Astrocyte of the hippocampus (primary cell): ENCODE results near the gene MYADML2.

ENCODE experiments used
- DNase-seq: peaks from one replicate; pipeline ENCODE4 v3.0.0; 2011; ENCODE audit warnings: low read depth, low spot score

The MYADML2 gene

DNA sequence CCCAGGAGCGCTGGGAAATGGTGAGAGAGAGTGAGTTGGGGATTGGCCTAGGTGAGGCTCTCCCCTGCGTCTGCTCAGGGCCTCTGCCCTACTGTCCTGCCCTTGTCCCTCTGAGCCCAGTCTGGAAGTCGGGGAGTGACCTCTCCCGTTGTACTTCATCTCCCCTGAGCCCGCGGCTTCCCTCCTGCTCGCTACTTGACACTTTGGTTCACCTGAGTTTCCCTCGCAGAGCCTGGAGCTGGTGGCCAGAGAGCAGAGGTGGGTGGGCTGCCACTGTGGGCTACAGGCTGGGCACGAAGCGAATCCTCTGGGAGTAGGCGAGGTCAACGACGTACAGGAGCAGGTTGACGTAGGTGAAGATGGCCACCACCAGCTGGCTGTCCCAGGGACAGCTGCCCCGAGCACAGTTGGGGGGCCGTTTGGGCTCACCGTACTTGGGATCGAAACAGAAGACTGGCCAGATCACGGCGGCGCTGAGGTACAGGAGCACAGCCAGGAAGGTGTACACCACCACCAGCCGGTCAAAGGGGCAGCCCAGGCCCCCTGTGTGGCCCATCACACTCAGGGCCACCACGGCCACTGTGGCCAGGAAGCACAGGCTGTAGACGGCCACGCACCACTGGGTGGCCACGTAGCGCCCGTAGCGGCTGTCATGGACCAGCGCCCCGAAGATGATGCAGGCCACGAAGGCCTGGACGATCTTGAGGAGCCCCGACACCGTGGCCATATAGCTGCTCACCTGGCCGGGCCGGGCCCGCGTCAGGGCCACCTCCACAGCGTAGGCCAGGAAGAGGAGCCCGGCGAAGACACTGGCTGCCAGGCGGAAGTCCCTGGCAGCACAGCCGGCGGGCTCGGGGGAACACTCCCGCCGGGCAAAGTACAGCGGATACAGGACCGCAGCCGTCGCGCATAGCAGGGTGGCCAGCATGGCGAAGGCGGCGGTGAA is 6.2 kb downstream of the MYADML2 start:
- DNase-seq = no peak

DNA sequence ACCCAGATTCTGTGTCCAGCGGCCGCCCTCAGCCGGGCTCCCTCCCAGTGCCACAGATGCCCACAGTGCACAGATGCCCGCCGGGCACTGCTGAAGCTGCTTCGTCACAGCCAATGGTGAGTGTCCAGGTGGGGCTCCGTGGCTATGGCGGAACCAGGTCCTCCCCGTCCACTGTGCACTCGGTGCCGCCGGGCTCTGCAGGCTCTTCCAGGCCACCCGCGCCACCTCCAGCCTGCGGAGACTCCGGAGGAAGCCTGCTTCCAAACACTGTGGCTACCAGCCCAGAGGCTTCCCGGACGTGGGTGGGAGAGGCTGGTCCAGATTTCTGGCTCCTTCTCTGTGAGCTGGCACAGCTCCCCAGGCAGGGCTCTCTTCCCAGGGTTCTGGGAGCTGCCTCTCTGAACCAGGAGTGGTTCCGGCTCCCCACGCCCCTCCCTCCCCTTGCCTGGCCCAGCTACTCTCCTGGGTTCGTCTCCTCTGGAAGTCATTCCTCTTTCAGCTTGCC is 7.1 kb downstream of the MYADML2 start:
- DNase-seq = no peak

DNA sequence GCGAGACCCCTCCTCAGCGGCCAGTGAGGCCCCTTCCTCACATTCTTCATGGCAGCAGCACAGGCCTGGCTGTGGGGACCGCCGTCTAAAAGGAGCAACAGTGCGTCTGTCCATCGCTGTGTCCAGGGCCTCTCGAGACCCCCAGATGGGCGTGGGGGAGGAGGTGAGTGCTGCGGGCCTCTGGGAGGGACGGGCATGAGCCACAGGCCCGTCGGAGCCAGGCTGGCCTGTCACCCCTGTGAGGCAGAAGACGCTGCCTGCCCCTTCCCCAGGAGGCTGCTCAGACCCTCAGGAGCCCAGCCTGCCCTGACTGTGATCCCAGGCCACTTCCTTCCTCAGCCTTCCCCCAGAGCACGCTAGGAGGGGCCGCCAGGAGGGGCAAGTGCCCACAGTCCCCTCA is 7.8 kb downstream of the MYADML2 start:
- no peak for DNase-seq

DNA sequence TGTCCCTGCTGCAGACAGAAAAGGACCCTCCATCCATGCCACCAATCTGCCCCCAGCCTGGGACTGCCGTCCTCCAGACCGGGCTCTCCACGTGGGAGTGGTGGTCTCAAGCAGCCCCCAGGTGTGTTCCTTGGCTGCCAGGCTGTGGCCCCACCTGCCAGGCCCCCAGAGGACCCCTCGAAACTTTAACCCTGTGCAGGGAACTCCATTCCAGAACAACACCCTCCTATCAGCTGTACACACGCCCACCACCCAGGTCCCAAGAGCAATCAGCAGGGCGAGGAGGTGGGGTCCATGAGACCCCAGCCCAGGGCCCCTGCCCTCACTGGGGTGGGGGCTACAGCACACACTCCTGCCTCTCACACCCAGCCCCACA is 11.3 kb downstream of the MYADML2 start:
- DNase-seq = no peak

DNA sequence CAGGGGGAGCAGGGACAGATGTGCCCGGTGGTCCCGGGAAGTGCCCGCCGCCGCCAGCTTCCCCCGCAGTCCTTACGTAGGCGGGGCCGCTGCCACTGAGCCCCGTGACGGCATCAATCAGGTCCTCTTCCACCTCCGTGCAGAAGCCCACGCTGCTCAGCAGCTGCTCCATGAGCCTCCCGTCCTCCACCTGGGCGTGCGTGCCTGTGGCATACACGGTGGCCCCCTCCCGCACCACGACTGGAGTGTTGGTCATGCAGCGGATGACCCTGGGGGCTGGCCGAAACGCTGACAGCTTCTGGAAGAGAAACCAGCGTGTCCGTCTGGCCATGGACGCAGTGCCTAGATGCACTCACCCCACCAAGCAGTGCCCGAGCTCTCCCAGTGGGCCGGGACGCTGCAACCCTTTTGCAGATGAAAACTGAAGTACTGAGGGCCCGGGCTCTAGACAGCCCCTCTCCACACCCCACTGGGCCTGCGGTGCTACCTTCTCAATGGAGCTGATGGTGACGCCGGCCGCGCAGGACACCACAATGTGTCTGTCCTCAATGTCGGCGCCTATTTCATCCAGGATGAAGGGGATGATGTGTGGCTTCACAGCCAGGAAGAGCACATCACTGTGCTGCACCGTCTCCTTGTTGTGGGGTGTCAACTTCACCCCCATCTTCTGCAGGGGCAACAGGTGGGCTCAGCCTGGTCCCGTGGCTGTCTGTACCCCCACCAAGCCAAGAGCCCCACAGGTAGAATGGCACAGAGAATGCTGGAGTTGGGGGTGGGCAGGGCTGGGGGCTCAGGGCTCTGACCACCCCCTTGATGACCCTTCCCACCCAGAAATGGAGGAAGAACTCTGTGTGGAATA is 12.0 kb downstream of the MYADML2 start:
- DNase-seq = no peak

DNA sequence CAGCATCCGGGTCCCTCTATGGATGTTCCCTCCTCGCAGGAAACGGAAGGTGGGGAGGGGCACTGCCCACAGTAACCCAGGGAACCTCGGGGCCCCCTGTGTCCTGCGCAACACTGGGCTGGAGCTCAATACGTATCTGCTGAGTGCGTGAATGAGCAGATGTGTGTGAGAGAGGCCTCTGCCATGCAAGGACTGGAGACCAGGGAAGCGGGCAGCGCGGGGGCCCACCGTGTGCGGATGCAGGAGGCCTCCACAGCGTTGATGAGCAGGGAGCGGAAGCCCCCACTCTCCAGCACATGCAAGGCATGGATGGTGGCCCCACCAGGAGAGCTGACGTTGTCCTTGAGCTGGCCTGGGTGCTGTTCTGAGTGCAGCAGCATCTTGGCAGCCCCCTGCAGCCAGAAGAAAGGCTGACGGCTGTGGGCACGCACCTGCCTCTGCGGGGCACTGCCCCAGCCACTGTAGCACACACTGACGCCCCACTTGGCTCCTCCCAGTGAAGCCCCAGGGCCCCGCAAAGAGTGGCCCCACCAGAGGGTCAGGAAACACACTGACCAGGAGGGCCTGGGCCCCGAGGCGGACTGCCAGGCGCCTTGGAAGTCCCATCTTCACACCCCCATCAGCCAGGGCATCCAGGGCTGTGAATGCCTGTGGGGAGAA is 12.8 kb downstream of the MYADML2 start:
- DNase-seq = no peak

DNA sequence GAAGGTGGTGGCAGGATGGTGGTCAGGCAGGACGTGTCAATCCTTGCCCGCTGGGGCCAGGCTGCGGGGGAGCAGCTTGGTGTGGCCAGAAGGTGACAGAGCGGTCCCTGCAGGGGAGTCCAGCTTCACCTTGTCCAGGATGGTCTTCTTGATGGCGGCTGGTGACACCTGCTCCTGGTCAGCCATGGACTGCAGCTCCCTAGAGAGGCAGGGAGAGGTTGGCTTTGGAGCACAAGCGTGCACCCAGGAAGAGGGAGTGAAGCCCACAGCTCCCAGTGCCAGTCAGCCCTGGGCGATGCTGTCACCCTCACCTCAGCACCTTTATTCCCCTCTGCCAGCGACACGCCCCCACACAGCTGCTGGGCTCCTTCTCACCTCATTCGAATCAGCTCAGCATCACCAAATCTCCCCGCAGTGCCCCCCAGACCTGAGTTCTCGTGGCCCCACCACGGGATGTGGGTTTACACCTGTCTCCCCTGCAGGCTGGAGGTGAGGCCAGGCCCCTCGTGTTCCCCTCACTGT is 13.8 kb downstream of the MYADML2 start:
- DNase-seq = no peak

DNA sequence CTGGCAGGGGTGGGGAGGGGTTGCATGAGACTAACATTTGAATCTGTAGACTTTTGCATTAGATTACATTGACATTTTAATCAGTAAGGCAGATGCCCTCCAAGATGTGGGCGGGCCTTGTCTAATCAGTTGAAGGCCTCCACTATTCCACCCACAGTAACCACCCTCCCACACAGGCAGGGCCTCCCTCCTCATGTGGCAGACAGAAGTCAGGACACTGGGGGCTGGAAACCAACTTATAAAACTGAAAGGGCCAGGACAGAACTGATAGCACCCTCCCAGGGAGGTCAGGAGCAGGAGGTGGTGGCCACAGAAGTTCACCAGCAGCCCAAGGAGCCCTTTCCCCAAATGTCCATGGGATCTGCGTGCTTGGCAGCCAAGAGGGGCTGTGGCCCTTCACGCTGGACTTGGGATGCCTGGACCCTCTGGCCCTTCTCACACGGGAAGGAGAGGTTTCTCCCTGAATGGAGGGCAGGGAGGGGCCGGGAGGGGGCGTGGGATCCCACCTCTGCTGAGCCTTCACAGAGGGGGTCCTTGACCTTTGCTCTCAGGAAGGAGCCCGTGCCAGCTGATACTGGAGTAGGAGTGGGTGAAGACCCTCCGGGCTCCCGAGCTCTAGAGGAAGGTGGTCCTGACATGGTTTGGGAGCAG is 14.6 kb downstream of the MYADML2 start:
- DNase-seq = no peak

DNA sequence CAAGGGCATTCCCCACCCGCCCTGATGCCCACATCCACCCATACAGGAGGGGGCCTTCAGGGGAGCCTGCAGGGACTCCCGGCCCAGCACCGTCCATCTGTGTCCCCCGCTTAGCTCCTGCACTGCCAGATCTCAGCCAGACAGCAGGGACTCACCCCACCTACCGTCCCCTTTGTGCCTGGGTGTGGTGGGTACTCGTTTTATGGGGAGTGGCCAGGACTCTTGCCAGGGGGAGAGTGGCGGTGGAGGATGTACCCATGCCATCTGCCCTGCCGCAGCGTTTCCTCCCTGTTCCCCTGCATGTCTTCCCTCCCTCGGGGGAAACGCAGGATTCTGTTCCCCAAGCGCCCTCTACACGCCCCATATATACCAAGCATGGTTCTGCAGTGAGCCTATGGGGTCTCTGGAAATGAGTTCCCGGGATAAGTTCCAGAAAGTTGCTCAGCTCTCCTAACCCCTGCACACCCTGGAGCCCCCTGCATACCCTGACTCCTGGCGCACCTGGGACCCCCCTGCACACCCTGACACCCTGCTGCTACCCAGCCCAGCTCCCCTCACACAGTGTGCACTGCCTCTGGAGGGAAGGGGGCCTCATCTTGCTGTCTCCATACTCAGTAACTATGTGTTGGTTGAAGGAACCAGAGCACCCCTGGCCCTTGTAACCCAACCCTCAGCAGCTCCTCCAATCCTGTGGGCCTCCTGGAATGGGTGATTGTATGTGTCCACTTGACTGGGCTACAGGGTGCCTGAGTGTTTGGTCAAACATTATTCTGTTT is 15.3 kb downstream of the MYADML2 start:
- no peak for DNase-seq

DNA sequence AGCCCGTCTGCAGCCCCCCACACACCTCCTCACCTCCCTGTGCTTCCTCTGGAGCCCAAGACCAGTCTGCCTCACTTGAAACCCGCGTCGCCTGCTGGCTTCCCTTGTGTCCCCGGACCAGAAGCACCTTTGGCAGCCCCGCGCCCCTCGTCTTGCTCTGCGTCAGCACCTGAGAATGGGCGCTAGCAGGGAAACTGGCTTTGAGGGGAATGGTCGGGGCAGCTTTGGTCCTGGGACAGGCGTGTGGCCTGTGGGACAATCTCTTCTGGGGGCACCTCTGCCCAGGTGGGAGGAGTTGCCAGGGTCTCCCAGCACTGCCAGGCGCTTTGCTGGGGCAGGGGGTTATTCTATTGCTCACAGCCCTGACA is 15.9 kb downstream of the MYADML2 start:
- DNase-seq = no peak

DNA sequence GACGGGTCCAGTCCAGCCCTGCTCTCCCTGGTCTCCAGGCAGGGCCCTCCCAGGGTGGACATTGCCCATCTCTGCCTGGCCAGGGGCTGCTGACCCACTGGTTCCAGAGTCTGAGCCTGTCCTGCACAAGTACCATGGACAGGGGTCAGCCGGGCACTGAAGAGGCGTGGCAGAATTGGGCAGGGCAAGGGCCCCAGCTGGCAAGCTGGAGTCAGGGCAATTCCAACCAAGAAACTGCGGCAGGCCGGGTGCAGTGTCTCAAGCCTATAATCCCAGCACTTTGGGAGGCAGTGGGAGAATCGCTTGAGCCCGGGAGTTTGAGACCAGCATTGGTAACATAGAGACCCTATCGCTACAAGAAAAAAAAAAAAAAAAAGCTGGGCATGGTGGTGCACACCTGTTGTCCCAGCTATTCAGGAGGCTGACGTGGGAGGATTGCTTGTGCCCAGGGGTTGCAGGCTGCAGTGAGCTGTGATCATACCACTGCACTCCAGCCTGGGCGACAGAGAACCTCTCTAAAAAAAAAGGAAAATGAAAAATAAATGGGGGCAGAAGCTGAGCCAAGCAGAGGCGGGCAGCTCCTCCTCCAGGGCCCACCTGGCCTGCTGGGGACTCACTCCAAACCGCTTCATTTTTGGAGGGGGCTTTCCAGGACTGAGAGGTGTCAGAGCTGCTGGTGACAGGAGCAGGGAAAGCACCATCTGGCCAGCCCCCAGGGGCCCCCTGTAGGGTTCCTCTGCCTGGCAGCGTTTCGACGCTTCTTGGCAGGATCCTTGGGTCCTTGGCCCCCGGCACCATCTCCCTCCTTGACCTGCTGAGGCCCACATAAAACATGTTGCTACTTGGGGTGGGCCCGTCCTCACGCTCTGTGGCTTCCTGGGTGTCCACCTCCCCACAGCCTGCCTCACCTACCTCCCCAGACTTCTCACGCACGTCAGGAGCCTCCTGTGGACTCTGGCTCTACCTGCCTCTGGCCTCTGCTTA is 16.6 kb downstream of the MYADML2 start:
- DNase-seq = peak; percentile 32

DNA sequence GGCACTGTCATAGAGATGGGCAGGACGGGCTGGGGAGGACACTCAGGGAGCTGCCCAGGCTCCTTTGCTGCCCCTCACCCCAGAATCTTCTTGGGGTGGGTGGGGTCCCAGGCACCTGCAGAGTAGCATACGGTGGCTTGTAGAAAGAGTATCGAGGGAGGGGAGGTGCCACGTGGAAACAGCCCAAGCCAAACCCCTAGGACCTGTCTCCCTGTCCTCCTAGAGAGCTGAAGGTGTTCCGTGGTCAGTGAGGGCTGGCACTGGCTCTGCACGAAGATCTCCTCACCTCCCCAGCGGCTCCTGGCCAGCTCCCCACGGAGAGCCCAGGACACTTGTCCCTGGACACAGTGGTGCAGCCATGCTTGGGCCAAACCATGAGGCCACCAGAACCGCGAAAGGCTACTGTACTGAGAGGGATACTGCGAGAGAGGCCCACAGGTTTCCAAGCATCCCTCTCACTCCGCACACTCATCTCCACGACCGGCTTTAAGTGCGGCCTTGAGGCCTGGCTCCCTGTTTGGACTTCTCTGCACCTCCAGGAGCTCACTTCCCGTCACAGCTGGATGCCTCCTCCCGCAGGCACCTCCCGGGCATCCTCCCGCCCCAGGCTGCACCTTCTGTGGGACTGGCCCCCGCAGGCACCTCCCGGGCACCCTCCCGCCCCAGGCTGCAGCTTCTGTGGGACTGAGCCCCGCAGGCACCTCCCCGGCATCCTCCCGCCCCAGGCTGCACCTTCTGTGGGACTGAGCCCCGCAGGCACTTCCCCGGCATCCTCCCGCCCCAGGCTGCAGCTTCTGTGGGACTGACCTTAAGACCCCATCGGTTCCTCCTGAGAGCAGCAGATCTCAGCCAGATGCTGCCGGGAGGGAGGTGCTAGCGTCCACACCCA is 17.5 kb downstream of the MYADML2 start:
- DNase-seq = no peak

DNA sequence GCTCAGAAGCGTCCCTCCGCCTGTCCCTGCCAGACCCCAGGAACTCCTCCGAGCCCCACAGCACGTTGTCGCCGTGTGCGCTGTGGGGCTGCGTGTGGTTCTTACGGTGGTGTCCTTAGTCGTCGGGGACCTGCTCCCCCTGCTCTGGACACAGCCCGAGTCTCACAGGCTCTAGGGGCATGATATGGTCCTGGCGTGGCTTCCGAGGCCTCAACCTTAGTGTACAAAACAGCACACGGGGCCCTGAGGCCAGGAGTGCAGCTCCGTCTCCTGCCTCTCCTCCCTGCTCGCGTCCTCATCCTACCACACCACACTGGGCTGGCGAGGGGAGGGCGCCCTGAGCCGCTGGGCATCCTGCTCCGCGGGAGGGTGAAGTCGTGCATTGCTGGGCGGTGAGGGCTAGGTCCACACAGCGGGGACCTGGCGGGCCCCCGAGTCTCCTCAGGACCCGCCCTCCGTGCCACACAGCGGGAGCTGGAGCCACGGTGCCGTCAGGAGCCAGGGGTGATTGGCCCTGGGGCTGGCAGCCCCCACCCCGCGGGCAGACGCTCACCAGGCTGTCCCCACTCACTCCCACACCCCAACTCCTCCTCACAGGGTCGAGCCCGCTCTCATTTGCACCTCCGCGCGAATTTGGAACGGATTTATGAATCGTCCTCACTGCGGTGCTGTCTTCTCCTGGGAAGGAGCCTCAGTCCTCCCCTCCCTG is 18.3 kb downstream of the MYADML2 start:
- DNase-seq = peak; percentile 55

DNA sequence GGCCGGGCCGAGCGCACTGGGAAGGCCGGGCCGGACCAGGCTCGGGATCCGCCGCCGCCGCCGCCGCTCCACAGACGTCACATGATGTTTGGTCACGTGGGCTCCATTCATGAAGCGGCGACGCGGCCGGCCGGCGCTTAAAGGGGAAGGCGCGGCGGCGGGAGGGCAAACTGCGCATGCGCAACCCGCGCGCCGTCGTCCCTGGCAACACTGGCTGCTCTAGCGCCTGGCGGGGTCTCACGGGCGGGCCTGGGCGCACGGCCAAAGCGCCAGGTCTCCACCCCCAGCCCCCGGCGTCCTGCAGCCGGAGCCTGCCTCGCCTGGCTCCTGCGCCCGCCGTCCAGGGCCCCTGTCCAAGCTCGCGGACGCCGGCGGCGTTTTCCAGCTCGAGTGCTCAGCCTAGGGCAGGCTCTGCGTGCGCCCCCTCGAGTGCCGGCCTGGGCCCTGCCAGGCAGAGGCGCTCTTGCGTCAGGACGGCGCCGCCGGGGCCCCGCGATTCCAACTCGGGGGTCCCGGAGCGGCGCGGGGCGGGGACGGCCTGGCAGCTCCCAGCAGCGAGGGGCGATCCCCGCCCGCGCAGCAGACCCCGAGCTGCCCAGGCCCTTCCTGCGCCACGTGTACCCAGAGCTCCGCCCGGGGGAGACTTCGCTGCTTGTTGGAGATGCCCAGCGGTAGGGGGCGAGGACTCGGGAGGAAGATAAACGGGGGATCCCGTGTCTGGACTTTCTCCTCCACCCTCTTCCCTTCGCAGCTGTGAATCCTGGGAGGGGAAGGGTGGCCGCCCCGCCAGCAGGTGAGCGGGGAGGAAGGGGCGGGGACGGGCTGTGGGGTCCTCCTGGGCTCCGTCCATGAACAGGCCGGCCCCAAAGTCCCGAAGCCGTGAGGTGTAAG is 19.1 kb downstream of the MYADML2 start, which contains the start of gene MAFG:
Gene MAFG, minus strand, starts transcription at position 83 of the 891 bp plus-strand sequence. CDS start 4,550 bp downstream, outside the sequence.
- DNase-seq = peak; percentile 99

DNA sequence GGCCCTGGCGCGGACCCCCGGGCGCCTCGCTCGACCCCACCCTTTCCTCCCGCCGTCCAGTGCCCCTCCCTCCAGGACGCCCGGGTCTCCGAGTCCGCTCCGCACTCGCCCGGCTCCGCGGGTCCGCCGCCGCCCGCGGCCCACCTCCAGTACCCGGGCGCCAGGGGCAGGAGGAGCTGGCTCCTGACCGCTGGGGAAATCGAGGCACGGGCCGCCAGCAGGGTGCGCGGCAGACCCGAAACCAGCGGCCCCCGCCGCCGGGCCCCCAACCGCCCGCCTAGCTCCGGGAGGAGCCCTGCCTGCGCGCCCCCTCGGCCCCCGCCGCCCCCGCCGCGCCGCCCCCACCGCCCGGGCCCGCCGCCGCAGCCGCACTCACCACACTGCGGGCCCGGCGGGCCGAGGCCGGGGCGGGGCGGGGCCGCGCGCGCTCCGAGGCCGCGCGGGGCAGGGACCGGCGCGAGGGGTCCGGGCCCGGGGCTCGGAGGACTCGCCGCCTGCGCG is 19.8 kb downstream of the MYADML2 start:
- DNase-seq = no peak
